Measurements from ENCODE around the gene DIP2B.

DNA sequence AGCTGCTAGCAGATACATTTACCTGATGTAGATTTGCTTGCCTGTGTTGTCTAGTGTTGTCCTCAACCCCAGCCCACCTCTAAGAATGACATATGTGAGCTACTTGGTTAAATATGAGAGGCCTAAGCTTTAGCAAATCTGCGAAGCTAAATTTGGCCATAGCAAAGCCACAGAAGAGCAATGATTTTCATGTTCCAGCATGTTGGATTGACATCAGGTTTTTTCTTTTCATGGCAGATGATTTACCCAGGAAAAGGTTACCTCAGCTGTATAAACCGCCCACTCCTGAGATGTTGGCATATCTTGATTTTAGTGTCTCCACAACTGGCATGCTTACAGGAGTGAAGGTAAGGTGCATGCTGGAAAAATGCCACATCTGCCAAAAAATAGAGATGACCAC, 222.7 kb downstream of the DIP2B start:
- TF ChIP-seq EZH2phosphoT487 (IDR thresholded peaks at IDR 0.05; ENCODE audit: insufficient read depth, low read depth) = no peak
- TF ChIP-seq EZH2 (IDR thresholded peaks at IDR 0.05; ENCODE audit: insufficient read depth, poor library complexity, severe bottlenecking) = no peak

Measured in GM23248 (cell line).